ENCODE data around the gene SLC44A4. TPM values are rescaled to one million over a fixed set of nuclear protein-coding genes. Genes with fewer than 3 reads are reported as not detected.

SLC44A4 gene
- total RNA-seq, 2 experiments from 2014 or later, result 0.20 TPM; not detected in 1

GRCh38 chr6:31886541-31886991, 7.8 kb upstream of the SLC44A4 start:
- POLR2A ChIA-PET, result no interaction called here
- no peak overlapping the region for H3K27ac ChIP-seq (ENCODE audit: low read depth in 1 of 2, low read length in 2 of 2)
- no peak for TF ChIP-seq CTCF (IDR thresholded peaks at IDR 0.05)
- Mint-ChIP-seq H3K27me3 (no peaks in the 10 kb centered on the region), H3K4me1 (ENCODE audit: low read depth) (no peaks in the 10 kb centered on the region), H3K4me3 (no peak overlapping the region), H3K36me3 (ENCODE audit: low read depth) (peaks cover 84% of the 10 kb centered on the region), H3K27ac (peak overlapping the region; percentile 11), H3K9me3 (no peaks in the 10 kb centered on the region)
- ATAC-seq (ENCODE audit: poor library complexity) (no peak), DNase-seq (no peak)
- CTCF ChIA-PET, result no interaction called here
- peaks cover 8% of the 10 kb centered on the region for H3K4me1 ChIP-seq (ENCODE audit: insufficient read depth, low read length)
- H3K36me3 ChIP-seq (ENCODE audit: insufficient read depth, low read length), result peaks cover 79% of the 10 kb centered on the region
- H3K27me3 ChIP-seq (ENCODE audit: control insufficient read depth in 1 of 2, insufficient read depth in 2 of 2, low read length in 2 of 2), result no peaks in the 10 kb centered on the region
- H3K4me3 ChIP-seq (ENCODE audit: low read length), result no peak overlapping the region
- H3K9me3 ChIP-seq (ENCODE audit: control insufficient read depth in 1 of 2, insufficient read depth in 1 of 2, low read length in 2 of 2), result no peaks in the 10 kb centered on the region
- intact Hi-C loops (cut with DNase I, micrococcal nuclease), result no loop called here

GRCh38 chr6:31884528-31885035, 5.8 kb upstream of the SLC44A4 start:
- H3K27ac Mint-ChIP-seq, result no peak overlapping the region
- TF ChIP-seq CTCF (IDR thresholded peaks at IDR 0.05), result no peak
- H3K4me3 Mint-ChIP-seq, result no peak overlapping the region
- ChIA-PET CTCF (no interaction called here), POLR2A (no interaction called here)
- peaks cover 89% of the 10 kb centered on the region for H3K36me3 ChIP-seq (ENCODE audit: insufficient read depth, low read length)
- intact Hi-C loops (cut with DNase I, micrococcal nuclease), result no loop called here
- ATAC-seq (ENCODE audit: poor library complexity), result no peak
- no peaks in the 10 kb centered on the region for H3K27me3 Mint-ChIP-seq
- no peaks in the 10 kb centered on the region for H3K27me3 ChIP-seq (ENCODE audit: control insufficient read depth in 1 of 2, insufficient read depth in 2 of 2, low read length in 2 of 2)
- H3K27ac ChIP-seq (ENCODE audit: low read depth in 1 of 2, low read length in 2 of 2), result no peak overlapping the region
- H3K9me3 ChIP-seq (ENCODE audit: control insufficient read depth in 1 of 2, insufficient read depth in 1 of 2, low read length in 2 of 2), result no peaks in the 10 kb centered on the region
- peaks cover 8% of the 10 kb centered on the region for H3K4me1 ChIP-seq (ENCODE audit: insufficient read depth, low read length)
- no peak for DNase-seq
- no peaks in the 10 kb centered on the region for H3K4me1 Mint-ChIP-seq (ENCODE audit: low read depth)
- peaks cover 88% of the 10 kb centered on the region for H3K36me3 Mint-ChIP-seq (ENCODE audit: low read depth)
- H3K9me3 Mint-ChIP-seq, result no peaks in the 10 kb centered on the region
- no peak overlapping the region for H3K4me3 ChIP-seq (ENCODE audit: low read length)

GRCh38 chr6:31883676-31884075, 4.9 kb upstream of the SLC44A4 start:
- no peaks in the 10 kb centered on the region for H3K9me3 ChIP-seq (ENCODE audit: control insufficient read depth in 1 of 2, insufficient read depth in 1 of 2, low read length in 2 of 2)
- intact Hi-C loops (cut with DNase I, micrococcal nuclease), result no loop called here
- H3K27me3 ChIP-seq (ENCODE audit: control insufficient read depth in 1 of 2, insufficient read depth in 2 of 2, low read length in 2 of 2), result no peaks in the 10 kb centered on the region
- no peak for DNase-seq
- Mint-ChIP-seq H3K27ac (no peak overlapping the region), H3K4me3 (no peak overlapping the region), H3K9me3 (no peaks in the 10 kb centered on the region), H3K36me3 (ENCODE audit: low read depth) (peaks cover 82% of the 10 kb centered on the region), H3K27me3 (no peaks in the 10 kb centered on the region), H3K4me1 (ENCODE audit: low read depth) (no peaks in the 10 kb centered on the region)
- peaks cover 82% of the 10 kb centered on the region for H3K36me3 ChIP-seq (ENCODE audit: insufficient read depth, low read length)
- ATAC-seq (ENCODE audit: poor library complexity), result no peak
- ChIA-PET CTCF (interaction anchor here (0.5 kb wide), 1 partner anchor 484 kb away, joined by 3 read pairs; no protein-coding TSS in a partner anchor), POLR2A (no interaction called here)
- H3K4me3 ChIP-seq (ENCODE audit: low read length), result no peak overlapping the region
- TF ChIP-seq CTCF (IDR thresholded peaks at IDR 0.05), result no peak
- no peak overlapping the region for H3K27ac ChIP-seq (ENCODE audit: low read depth in 1 of 2, low read length in 2 of 2)
- peaks cover 2% of the 10 kb centered on the region for H3K4me1 ChIP-seq (ENCODE audit: insufficient read depth, low read length)
